Measurements from ENCODE around the gene C1orf226. TPM values are rescaled to one million over a fixed set of nuclear protein-coding genes. Genes with fewer than 3 reads are reported as not detected.
A peak's percentile ranks its signal among the peaks of the same experiment; 100 is the strongest.

C1orf226 gene
- total and polyA plus RNA-seq, 9 of the 15 experiments (the other 6 are each of a cell fraction or from before 2014, with no cell fraction given), result 0.10 to 1.4 (median 0.47) TPM

DNA sequence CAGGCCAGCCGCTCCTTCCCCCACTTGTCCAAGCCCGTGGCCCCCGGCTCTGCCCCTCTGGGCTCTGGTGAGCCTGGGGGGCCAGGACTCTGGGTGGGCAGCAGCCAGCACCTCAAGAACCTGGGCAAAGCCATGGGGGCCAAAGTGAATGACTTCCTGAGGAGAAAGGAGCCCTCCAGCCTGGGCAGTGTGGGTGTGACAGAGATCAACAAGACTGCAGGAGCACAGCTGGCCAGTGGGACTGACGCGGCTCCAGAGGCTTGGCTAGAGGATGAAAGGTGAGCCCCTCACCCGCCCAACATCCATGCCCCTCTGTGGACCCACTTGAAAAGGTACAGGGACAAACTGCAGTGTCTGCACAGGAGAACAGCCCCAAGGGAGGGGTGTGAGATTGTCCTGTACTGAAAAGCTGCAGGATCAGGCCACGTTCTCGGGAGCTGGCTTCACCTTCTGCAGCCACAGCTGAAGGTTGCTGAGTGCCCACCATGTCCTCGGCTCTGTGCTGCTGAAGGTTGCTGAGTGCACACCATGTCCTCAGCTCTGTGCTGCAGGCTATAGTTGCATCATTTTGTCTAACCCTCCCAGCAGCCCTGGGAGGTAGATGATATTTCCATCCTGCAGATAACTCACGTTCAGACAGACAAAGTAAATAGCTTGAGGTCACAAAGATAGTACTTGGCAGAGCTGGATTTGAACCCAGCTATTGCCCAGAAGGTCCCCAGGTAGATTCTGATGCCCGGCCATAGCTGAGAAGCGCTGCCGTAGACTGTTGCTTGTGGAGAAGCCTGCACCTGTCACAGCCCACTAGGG lies 618 bp downstream of the C1orf226 start:
- 69% methylated on average over 13 of the region's 13 CpGs for WGBS (ENCODE audit: insufficient coverage, low coverage, missing lambda C conversion rate)
- peaks cover 6% of the 10 kb centered on the region for H3K9me1 ChIP-seq (ENCODE audit: control insufficient read depth, insufficient read depth, low read length)
- H3K79me2 ChIP-seq (ENCODE audit: control insufficient read depth, insufficient read depth, low read length), result peaks cover 12% of the 10 kb centered on the region; the same call in 2 of the 3 replicates
- H3K4me2 ChIP-seq (ENCODE audit: insufficient read depth, low read length), result no peak overlapping the region
- no TSS peak for BruUV-seq (replicated peaks)
- no peak overlapping the region; the same call in 2 of the 3 replicates for H3K27ac ChIP-seq (ENCODE audit: extremely low read depth, low read depth, low read length)
- FAIRE-seq (no peak), ATAC-seq (peak; percentile 2; the same call in 1 of the 3 replicates), DNase-seq (ENCODE audit: extremely low read depth in 1 of 4, low spot score in 3 of 4) (peak in 1 of 4 experiments; percentile 16)
- intact Hi-C loops (cut with micrococcal nuclease), result no loop called here
- in situ Hi-C loops (cut with MboI), result no loop called here
- POLR2A ChIA-PET, result interaction anchor here (0.6 to 1.4 kb wide), 5 partner anchors 12 to 438 kb away, joined by 3 to 6 read pairs (median 3); no protein-coding TSS in a partner anchor
- H3K9me3 ChIP-seq (replicated peaks; ENCODE audit: control insufficient read depth, insufficient read depth, low read depth, low read length), result no peaks in the 10 kb centered on the region
- no peaks in the 10 kb centered on the region for H3K27me3 ChIP-seq (ENCODE audit: control insufficient read depth in 2 of 2, insufficient read depth in 2 of 2, low read length in 2 of 2)
- H4K20me1 ChIP-seq (replicated peaks; ENCODE audit: control insufficient read depth, insufficient read depth, low read length), result no peaks in the 10 kb centered on the region
- peaks cover 54 to 76% of the 10 kb centered on the region in 2 experiments; a peak in 4 of 5 replicates for H3K4me1 ChIP-seq (replicated peaks in 1 of 2; ENCODE audit: control insufficient read depth in 2 of 2, insufficient read depth in 2 of 2, low read length in 2 of 2)
- no peaks in the 10 kb centered on the region; the same call in 2 of the 3 replicates for H3K36me3 ChIP-seq (ENCODE audit: control insufficient read depth, insufficient read depth, low read length)
- no peak overlapping the region for H2AFZ ChIP-seq (ENCODE audit: low read depth, low read length)
- H3K9ac ChIP-seq (ENCODE audit: insufficient read depth in 1 of 2, low read depth in 2 of 2, low read length in 2 of 2), result peak overlapping the region in 1 of 2 experiments; percentile 65; a peak in 1 of 4 replicates
- no peak overlapping the region for H3K4me3 ChIP-seq
- CTCF ChIA-PET (ENCODE audit: low intra/inter-chr PET ratio), result interaction anchor here (0.5 kb wide), 1 partner anchor 36 kb away, joined by 3 read pairs; no protein-coding TSS in a partner anchor
- TF ChIP-seq TCF3 (CRISPR knock-in tag; IDR thresholded peaks at IDR 0.05) (peak; percentile 54), CEBPG (CRISPR knock-in tag; IDR thresholded peaks at IDR 0.05) (peak; percentile 64), CEBPG (tag; conservative IDR thresholded peaks at IDR 0.05 in 1 of 2, IDR thresholded peaks at IDR 0.05 in 1 of 2) (peak in 1 of 2 experiments; percentile 54; a peak in 2 of 4 replicates), ETV5 (CRISPR knock-in tag; IDR thresholded peaks at IDR 0.05; ENCODE audit: low read depth) (0 out of 2 replicates have a peak, but pooled peaks have one; percentile 36), ESRRB (CRISPR knock-in tag; IDR thresholded peaks at IDR 0.05; ENCODE audit: borderline replicate concordance) (no peak), RBFOX2 (IDR thresholded peaks at IDR 0.05; ENCODE audit: low read depth, low read length) (0 out of 2 replicates have a peak, but pooled peaks have one; percentile 21), ZFP30 (CRISPR knock-in tag; IDR thresholded peaks at IDR 0.05; ENCODE audit: borderline replicate concordance) (no peak), CBFA2T3 (IDR thresholded peaks at IDR 0.05) (0 out of 2 replicates have a peak, but pooled peaks have one; percentile 17)
- TF ChIP-seq, protein P1, sequence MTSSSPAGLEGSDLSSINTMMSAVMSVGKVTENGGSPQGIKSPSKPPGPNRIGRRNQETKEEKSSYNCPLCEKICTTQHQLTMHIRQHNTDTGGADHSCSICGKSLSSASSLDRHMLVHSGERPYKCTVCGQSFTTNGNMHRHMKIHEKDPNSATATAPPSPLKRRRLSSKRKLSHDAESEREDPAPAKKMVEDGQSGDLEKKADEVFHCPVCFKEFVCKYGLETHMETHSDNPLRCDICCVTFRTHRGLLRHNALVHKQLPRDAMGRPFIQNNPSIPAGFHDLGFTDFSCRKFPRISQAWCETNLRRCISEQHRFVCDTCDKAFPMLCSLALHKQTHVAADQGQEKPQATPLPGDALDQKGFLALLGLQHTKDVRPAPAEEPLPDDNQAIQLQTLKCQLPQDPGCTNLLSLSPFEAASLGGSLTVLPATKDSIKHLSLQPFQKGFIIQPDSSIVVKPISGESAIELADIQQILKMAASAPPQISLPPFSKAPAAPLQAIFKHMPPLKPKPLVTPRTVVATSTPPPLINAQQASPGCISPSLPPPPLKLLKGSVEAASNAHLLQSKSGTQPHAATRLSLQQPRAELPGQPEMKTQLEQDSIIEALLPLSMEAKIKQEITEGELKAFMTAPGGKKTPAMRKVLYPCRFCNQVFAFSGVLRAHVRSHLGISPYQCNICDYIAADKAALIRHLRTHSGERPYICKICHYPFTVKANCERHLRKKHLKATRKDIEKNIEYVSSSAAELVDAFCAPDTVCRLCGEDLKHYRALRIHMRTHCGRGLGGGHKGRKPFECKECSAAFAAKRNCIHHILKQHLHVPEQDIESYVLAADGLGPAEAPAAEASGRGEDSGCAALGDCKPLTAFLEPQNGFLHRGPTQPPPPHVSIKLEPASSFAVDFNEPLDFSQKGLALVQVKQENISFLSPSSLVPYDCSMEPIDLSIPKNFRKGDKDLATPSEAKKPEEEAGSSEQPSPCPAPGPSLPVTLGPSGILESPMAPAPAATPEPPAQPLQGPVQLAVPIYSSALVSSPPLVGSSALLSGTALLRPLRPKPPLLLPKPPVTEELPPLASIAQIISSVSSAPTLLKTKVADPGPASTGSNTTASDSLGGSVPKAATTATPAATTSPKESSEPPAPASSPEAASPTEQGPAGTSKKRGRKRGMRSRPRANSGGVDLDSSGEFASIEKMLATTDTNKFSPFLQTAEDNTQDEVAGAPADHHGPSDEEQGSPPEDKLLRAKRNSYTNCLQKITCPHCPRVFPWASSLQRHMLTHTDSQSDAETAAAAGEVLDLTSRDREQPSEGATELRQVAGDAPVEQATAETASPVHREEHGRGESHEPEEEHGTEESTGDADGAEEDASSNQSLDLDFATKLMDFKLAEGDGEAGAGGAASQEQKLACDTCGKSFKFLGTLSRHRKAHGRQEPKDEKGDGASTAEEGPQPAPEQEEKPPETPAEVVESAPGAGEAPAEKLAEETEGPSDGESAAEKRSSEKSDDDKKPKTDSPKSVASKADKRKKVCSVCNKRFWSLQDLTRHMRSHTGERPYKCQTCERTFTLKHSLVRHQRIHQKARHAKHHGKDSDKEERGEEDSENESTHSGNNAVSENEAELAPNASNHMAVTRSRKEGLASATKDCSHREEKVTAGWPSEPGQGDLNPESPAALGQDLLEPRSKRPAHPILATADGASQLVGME (CRISPR knock-in tag; IDR thresholded peaks at IDR 0.05), result no peak
- TF ChIP-seq, protein P2, sequence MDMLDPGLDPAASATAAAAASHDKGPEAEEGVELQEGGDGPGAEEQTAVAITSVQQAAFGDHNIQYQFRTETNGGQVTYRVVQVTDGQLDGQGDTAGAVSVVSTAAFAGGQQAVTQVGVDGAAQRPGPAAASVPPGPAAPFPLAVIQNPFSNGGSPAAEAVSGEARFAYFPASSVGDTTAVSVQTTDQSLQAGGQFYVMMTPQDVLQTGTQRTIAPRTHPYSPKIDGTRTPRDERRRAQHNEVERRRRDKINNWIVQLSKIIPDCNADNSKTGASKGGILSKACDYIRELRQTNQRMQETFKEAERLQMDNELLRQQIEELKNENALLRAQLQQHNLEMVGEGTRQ (CRISPR knock-in tag; IDR thresholded peaks at IDR 0.05), result no peak
- TF ChIP-seq, protein P3, sequence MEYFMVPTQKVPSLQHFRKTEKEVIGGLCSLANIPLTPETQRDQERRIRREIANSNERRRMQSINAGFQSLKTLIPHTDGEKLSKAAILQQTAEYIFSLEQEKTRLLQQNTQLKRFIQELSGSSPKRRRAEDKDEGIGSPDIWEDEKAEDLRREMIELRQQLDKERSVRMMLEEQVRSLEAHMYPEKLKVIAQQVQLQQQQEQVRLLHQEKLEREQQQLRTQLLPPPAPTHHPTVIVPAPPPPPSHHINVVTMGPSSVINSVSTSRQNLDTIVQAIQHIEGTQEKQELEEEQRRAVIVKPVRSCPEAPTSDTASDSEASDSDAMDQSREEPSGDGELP (CRISPR knock-in tag; IDR thresholded peaks at IDR 0.05; ENCODE audit: borderline replicate concordance), result peak; percentile 28; the same call in 1 of the 2 replicates
